Cerebellar nuclear complex (tissue), 1 donor: ENCODE measurements around the gene SORCS2.

Experiments
- DNase-seq, 2 experiments: peaks; one replicate each; lab custom pipeline; 2025; lab: John Stamatoyannopoulos, UW

SORCS2 gene

DNA sequence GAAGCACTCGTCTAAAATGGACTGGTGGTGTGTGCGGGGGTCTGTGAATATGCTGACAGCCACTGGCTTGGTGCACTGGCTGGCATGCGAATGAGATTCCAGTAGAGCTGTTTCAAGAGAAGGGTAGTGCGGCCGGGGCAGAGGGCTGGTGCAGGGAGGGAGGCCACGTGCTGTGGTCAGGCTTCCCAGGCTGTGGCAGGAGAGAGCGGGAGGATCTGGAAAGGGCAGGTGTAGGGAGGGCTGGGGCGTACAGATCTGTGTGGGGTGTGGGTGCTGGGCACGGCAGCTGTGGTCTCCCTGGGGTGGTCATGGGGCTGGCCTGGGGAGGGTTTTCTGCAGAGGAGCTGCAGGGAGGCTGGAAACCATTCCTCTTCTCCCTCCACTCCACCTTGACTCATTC, 30.2 kb downstream of the SORCS2 start:
- no peak for DNase-seq

GRCh38 chr4:7223541-7223940, 31.2 kb downstream of the SORCS2 start:
- no peak for DNase-seq

DNA sequence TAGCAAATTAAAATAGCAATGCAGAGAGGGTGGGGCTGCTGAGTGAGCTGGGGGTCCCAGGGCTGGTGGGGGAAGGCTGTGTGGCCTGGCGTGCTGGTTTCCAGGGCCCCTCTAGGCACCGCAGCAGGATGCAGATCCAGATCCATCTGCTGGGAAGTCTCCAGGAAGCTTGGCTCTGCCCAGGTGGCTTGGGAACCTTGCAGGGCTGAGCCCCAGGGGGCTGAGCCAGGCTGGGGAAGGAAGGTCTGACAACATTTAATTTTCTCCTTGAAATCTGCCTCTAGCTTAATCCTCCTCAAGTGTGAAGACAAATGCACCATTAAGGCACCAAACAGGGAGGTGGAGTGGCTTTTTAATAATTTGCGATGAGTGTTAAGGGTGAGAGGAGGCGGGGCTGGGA, 31.7 kb downstream of the SORCS2 start:
- DNase-seq: no peak

GRCh38 chr4:7224878-7225533, 32.7 kb downstream of the SORCS2 start:
- DNase-seq: no peak

GRCh38 chr4:7226439-7226838, 34.1 kb downstream of the SORCS2 start:
- DNase-seq: no peak

DNA sequence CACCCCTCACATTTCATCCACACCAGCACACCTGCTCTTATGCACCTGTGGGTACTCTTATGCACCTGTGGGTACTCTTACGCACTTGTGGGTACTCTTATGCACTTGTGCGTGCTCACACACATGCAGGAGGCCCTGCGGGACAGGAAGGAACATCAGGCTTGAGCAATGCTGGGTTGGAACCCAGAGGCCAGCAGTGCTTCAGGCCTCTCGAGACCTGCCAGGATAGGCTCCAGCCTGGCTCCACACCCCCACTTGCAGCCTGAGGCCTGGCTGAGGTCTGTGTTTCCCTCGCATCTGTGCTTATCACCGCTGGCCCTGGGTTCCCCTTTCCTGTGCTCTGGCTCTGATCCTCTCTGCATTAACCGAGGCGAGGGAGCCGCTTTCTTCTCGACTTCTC, 34.7 kb downstream of the SORCS2 start:
- DNase-seq: no peak

DNA sequence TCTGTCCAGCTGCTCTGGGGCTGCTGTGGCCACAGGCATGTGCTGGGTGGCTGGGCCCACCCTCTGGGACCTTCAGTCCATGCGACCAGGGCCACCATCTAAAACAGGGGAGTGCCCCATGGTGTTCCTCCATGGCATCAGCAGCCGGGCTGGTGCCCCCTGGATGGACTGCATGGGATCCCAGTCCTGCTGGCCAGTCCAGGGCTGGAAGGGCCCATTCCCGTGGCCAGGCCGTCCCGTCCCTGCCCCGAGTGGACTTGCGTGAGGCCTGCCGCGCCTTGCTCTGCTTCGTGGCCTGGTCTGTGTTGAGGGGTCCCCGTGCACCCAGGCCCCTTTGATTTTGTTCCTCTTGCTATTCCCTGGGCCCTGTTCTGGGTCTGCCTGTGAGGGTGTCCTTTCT, 36.4 kb downstream of the SORCS2 start:
- DNase-seq: no peak

GRCh38 chr4:7232061-7232650, 39.8 kb downstream of the SORCS2 start:
- no peak for DNase-seq

- DNase-seq: no peak
Observed at GRCh38 chr4:7233006-7233580, 40.8 kb downstream of the SORCS2 start.

DNA sequence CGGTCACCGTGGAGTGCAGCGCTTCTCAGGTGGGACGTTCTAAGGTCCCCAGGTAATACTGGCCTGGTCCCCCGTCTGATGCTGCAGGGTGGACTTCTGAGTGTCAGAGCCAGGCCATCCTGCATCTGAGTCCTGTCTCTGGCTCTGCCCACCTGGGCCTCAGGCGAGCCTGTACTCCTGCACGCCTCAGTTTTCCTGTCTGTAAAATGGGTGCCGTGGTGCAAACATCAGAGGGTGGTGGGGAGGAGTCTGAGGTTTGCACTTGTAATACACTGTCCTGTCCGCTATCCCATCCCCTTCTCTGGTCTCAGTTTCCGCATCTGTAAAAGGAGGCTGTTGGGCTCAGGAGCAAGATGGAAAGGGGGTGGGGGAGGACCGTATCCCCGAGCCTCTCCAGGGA, 41.3 kb downstream of the SORCS2 start:
- DNase-seq: no peak

GRCh38 chr4:7234355-7235029, 42.2 kb downstream of the SORCS2 start:
- DNase-seq: no peak

DNA sequence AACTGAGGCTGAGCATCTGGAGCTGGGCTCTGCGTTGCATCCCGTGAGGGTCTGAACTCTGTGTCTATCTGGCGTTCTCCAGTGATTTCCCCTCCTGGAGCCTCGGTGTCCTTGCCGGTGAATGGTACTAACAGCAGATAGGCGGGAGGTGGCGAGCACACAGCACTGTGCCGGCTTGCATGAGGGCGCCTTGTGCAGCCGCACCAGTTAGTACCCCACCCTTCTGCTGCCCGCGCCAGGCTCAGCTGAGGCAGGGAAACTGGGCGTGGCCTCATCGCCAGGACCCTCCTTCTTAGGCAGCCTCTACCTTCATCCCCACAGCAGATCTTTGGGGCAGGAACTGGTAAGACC, 42.7 kb downstream of the SORCS2 start:
- no peak for DNase-seq

DNA sequence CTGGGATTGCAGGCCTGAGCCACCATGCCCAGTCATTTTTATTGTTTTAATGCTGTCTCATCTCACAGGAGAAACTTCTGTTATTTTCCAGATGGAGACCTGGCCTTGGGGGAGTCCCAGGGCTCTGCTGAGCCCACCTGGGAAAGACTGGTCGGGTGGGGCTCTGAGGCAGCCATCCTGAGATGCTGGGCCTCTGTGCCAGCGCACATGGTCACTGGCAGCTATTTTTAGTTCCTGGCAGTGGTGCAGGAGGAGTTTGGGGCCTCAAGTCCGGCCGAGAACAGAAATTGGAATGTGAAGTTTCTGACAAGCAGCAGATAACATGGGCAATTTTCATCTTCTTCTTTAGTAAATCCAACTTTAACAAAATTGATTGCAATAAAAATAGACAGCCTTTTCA, 44.5 kb downstream of the SORCS2 start:
- no peak for DNase-seq

- DNase-seq: no peak
Observed at GRCh38 chr4:7237873-7238272, 45.5 kb downstream of the SORCS2 start.

GRCh38 chr4:7238300-7238960, 46.1 kb downstream of the SORCS2 start:
- DNase-seq: no peak

- no peak for DNase-seq
Observed at GRCh38 chr4:7239101-7239820, 46.9 kb downstream of the SORCS2 start.

GRCh38 chr4:7239844-7240243, 47.5 kb downstream of the SORCS2 start:
- DNase-seq: no peak

DNA sequence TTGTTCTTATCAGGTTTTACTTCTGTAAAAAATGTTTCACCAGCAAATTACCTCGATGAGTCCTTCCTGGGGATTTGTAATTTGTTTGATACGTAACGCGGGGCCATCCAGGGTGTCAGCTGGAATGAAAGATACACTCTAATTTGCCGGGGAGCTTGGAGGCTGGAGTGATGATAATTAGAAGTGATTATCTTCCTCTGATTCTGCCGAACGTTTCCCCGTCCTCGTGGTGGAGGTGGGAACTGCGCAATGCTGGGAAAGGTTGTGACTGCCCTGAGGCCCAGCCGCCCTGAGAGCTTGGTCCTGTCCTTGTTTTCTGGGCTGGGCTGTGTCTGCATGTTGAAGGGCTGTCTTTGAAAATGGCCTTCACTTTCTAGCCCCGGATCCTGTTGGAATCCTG, 48.0 kb downstream of the SORCS2 start:
- DNase-seq: no peak

DNA sequence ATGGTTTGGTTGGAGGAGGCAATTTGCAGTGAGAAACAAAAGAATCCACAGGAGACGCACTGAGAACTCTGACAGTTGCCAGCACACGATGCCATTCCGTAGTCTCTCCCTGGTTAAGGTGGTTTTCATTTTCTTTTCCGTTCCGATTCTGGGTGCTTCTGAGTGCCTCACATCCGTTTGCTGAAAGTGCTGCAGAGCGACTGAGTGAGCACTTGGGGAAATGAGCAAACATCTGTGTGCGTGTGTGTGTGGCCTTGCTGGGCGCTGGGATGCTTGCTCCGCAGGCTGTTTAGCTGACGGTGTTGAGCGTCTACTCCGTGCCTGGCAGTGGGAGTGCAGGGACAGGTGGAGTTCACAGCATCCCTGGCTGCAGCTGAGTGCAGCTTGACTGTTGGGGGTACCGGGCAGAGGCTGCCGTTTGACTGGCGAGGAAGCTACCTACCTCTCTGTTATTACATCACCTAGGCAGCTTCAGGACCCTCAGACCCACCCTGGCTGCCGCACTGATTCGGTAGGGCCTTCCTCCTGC, 49.3 kb downstream of the SORCS2 start:
- DNase-seq: no peak

GRCh38 chr4:7242766-7243165, 50.4 kb downstream of the SORCS2 start:
- DNase-seq: no peak

GRCh38 chr4:7243609-7244330, 51.4 kb downstream of the SORCS2 start:
- DNase-seq: no peak
